Prostate gland (tissue), 2 donors: ENCODE data around the gene DNASE1L2. TPM values are rescaled to one million over a fixed set of nuclear protein-coding genes. Genes with fewer than 3 reads are reported as not detected.

Source experiments
- DNase-seq: peaks from one replicate; pipeline ENCODE4 v3.0.0-alpha.2; 2019; ENCODE audit warnings: low spot score
- H3K27ac ChIP-seq, 2 donors: fragments of 200-600 bp; sonication (generic); 2 replicates each; pipeline ENCODE4 v1.5.1; 2017 to 2019
- H3K27me3 ChIP-seq: fragments of 200-600 bp; sonication (generic); replicated peaks from 2 replicates; pipeline ENCODE4 v1.5.1; 2019; ENCODE audit not compliant: insufficient read depth
- H3K36me3 ChIP-seq, 2 donors: fragments of 200-600 bp; sonication (generic); 1 replicate in 1 of 2; 2 replicates in 1 of 2; pipeline versions ENCODE4 v1.5.1 to v1.8.1; 2017 to 2019
- H3K4me1 ChIP-seq: fragments of 200-600 bp; sonication (generic); replicated peaks from 2 replicates; pipeline ENCODE4 v1.5.1; 2019
- H3K4me3 ChIP-seq, 2 donors: fragments of 200-600 bp; sonication (generic); 2 replicates each; pipeline ENCODE4 v1.5.1; 2017 to 2019
- H3K9me3 ChIP-seq: fragments of 200-600 bp; sonication (generic); 2 replicates; pipeline ENCODE4 v1.5.1; 2017
- CTCF ChIP-seq, 4 experiments: fragments of 200-600 bp in 2 of 4; fragments of 450-650 bp in 2 of 4; sonication (generic) in 2 of 4; IDR thresholded peaks; 1 replicate in 3 of 4; 2 replicates in 1 of 4; pipeline ENCODE4 v1.5.1; 2016 to 2019; ENCODE audit warnings: antibody characterized with exemption in 4 of 4, mild to moderate bottlenecking in 2 of 4, moderate library complexity in 2 of 4
- POLR2A ChIP-seq: fragments of 450-650 bp; IDR thresholded peaks from one replicate; pipeline ENCODE4 v1.6.1; 2016; ENCODE audit warnings: antibody characterized with exemption, mild to moderate bottlenecking
- POLR2AphosphoS5 ChIP-seq: sonication (generic); formaldehyde crosslinking; IDR thresholded peaks from one replicate; pipeline ENCODE4 v1.6.1; 2017; ENCODE audit warnings: antibody characterized with exemption
- WGBS: methylation state at CpG from one replicate; pipeline ENCODE4 v1.1.5; 2018; 5-methylcytosine and 5-hydroxymethylcytosine counted together
- intact Hi-C: fragments of 100-400 bp; cut with DNase I; formaldehyde crosslinking; loops from one replicate; pipeline ENCODE4 v1.14.2; 2022
- total RNA-seq, 2 donors: library from RNA; depleted of rRNA; stranded (reverse); fragments of >200 nt; gene quantifications; one replicate each; pipeline ENCODE4 v1.1.0, GENCODE V29; 2016

The DNASE1L2 gene
- total RNA-seq, 2 donors from 2014 or later, result 0.77 to 4.6 TPM

- WGBS, result under 1% methylated on average over 75 of the region's 88 CpGs
- TF ChIP-seq POLR2AphosphoS5 (peak; percentile 97), CTCF (IDR thresholded peaks at IDR 0.05) (peak in 2 of 4 experiments; percentile 30 to 35), POLR2A (peak; percentile 91)
- Histone ChIP-seq H3K36me3 (no peaks in the 10 kb centered on the region), H3K9me3 (no peaks in the 10 kb centered on the region), H3K4me1 (peaks cover 7% of the 10 kb centered on the region), H3K4me3 (peak within 1 kb of the TSS; percentile 56 to 68), H3K27ac (peak within 1 kb of the TSS; percentile 95 to 97), H3K27me3 (no peaks in the 10 kb centered on the region)
- intact Hi-C loops, result loop anchor here (5.0 kb wide), 1 partner anchor 234 kb away; no protein-coding TSS in a partner anchor
- DNase-seq, result peak; percentile 94
These were observed 31.8 kb downstream of the DNASE1L2 start, which contains the start of gene RNPS1 for GRCh38 chr16:2267913-2268666. RNPS1 (minus strand) TSS chr16:2268126; CDS start chr16:2264643, 3,483 bp downstream.

- peaks cover 4% of the 10 kb centered on the region for H3K4me1 ChIP-seq
- no peak for DNase-seq
These were observed 33.8 kb downstream of the DNASE1L2 start for GRCh38 chr16:2270070-2270462.

GRCh38 chr16:2270588-2271470 lies 34.6 kb downstream of the DNASE1L2 start:
- H3K4me1 ChIP-seq, result peaks cover 4% of the 10 kb centered on the region
- 76% methylated on average over 15 of the region's 15 CpGs for WGBS
- no peak for DNase-seq
- H3K4me3 ChIP-seq, result no peak overlapping the region
- no peak for TF ChIP-seq POLR2AphosphoS5
- TF ChIP-seq CTCF (IDR thresholded peaks at IDR 0.05), result no peak
- TF ChIP-seq POLR2A, result no peak
- no peaks in the 10 kb centered on the region for H3K27me3 ChIP-seq
- H3K36me3 ChIP-seq, result no peaks in the 10 kb centered on the region
- no peak overlapping the region for H3K27ac ChIP-seq
- no peaks in the 10 kb centered on the region for H3K9me3 ChIP-seq
- intact Hi-C loops, result no loop called here

More at GRCh38 chr16:2270070-2270462, 33.8 kb downstream of the DNASE1L2 start:
- intact Hi-C loops, result no loop called here
- WGBS, result 90% methylated on average over 9 of the region's 9 CpGs
- Histone ChIP-seq H3K36me3 (no peaks in the 10 kb centered on the region), H3K27me3 (no peaks in the 10 kb centered on the region), H3K9me3 (no peaks in the 10 kb centered on the region), H3K4me3 (no peak overlapping the region), H3K27ac (no peak overlapping the region)
- TF ChIP-seq POLR2A (no peak), POLR2AphosphoS5 (no peak), CTCF (IDR thresholded peaks at IDR 0.05) (no peak)

- Histone ChIP-seq H3K4me3 (no peak overlapping the region), H3K36me3 (no peaks in the 10 kb centered on the region), H3K27me3 (no peaks in the 10 kb centered on the region), H3K9me3 (no peaks in the 10 kb centered on the region), H3K27ac (no peak overlapping the region), H3K4me1 (peaks cover 4% of the 10 kb centered on the region)
- DNase-seq, result no peak
- 67% methylated on average over 3 of the region's 14 CpGs for WGBS
- TF ChIP-seq POLR2AphosphoS5, result no peak
- no peak for TF ChIP-seq POLR2A
- no peak for TF ChIP-seq CTCF (IDR thresholded peaks at IDR 0.05)
- intact Hi-C loops, result no loop called here
These were observed 35.7 kb downstream of the DNASE1L2 start for GRCh38 chr16:2271848-2272461.
